Activated naive CD4-positive, alpha-beta T cell treated with anti-CD3 and anti-CD28 coated beads for 36 hours (primary cell): ENCODE data around the gene TEAD4. TPM values are rescaled to one million over a fixed set of nuclear protein-coding genes. Genes with fewer than 3 reads are reported as not detected.

Experiments used
- CTCF ChIA-PET: fragments of 350-600 bp; sonication (Branson Sonifier 250); formaldehyde crosslinking; loops from one replicate; lab custom pipeline; 2021; ENCODE audit warnings: antibody characterized with exemption; lab: Charles Lee
- DNase-seq: peaks from one replicate; pipeline ENCODE4 v3.0.0-alpha.2; 2020
- H3K27ac Mint-ChIP-seq: one replicate; pipeline ENCODE4 v1.8.0; 2021; ENCODE audit warnings: mild to moderate bottlenecking, mixed read lengths
- H3K27me3 Mint-ChIP-seq: one replicate; pipeline ENCODE4 v1.8.0; 2021; ENCODE audit warnings: low read depth, mixed read lengths
- H3K36me3 Mint-ChIP-seq: one replicate; pipeline ENCODE4 v1.8.0; 2021; ENCODE audit warnings: low read depth, mixed read lengths
- H3K4me1 Mint-ChIP-seq: one replicate; pipeline ENCODE4 v1.8.0; 2021; ENCODE audit warnings: low read depth, mixed read lengths
- H3K4me3 Mint-ChIP-seq: one replicate; pipeline ENCODE4 v1.8.0; 2021; ENCODE audit warnings: mild to moderate bottlenecking, moderate library complexity, mixed read lengths
- H3K9me3 Mint-ChIP-seq: one replicate; pipeline ENCODE4 v1.8.0; 2021; ENCODE audit warnings: mixed read lengths
- intact Hi-C: fragments of 100-400 bp; cut with micrococcal nuclease; formaldehyde crosslinking; loops from one replicate; pipeline ENCODE4 v1.15.1; 2023
- total RNA-seq, 2 experiments: library from RNA; stranded (reverse); gene quantifications; one replicate each; pipeline ENCODE4 v1.2.3, GENCODE V29; 2021

The TEAD4 gene
- total RNA-seq, 2 experiments from 2014 or later, result 3.7 to 4.5 TPM

DNA sequence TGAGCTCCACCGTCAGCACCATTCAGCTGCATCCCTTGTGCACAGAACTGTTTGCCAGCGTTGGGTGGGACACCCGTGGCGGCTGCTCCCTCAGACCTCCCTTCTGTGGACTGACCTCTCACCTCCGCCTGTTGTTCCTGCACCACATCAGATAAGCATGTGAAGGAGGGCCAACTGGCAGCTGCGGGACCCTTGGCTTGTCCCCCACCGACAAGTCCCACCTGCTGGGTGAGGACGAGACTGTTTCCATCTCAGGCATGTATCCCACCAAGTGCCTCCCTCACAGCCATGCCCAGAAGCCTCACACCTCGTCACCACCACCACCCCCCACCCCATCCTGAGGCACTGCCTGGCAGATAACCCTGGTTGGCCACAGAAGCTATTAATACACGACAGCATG, 18.6 kb upstream of the TEAD4 start:
- no peak for DNase-seq
- peaks cover 2% of the 10 kb centered on the region for H3K4me1 Mint-ChIP-seq
- intact Hi-C loops, result loop anchor here (5.0 kb wide), 1 partner anchor 102 kb away; no protein-coding TSS in a partner anchor
- CTCF ChIA-PET, result interaction anchor here (0.6 kb wide), 1 partner anchor 10 kb away, joined by 3 read pairs; no protein-coding TSS in a partner anchor
- no peaks in the 10 kb centered on the region for H3K27me3 Mint-ChIP-seq
- H3K9me3 Mint-ChIP-seq, result no peaks in the 10 kb centered on the region
- H3K4me3 Mint-ChIP-seq, result no peak overlapping the region
- H3K36me3 Mint-ChIP-seq, result no peaks in the 10 kb centered on the region
- no peak overlapping the region for H3K27ac Mint-ChIP-seq

DNA sequence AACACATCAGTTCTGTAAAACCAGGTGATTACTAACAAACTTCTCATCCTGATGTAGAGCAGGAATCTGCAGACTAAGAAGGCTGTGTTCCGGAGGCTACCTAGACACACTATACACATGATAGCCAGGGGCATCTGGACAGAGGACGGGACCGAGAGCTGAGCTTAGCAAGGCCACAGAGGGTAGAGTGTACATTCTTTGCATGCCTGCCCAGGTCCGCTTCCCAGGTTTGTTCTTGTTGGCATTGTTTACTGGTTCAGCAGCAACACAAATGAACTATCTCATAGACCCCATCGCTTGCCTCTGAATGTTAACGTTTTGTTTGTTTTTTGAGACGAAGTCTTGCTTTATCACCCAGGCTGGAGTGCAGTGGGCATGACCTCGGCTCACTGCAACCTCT, 17.7 kb upstream of the TEAD4 start:
- H3K4me3 Mint-ChIP-seq, result no peak overlapping the region
- intact Hi-C loops, result loop anchor here (5.0 kb wide), 1 partner anchor 101 kb away; no protein-coding TSS in a partner anchor
- DNase-seq, result no peak

DNA sequence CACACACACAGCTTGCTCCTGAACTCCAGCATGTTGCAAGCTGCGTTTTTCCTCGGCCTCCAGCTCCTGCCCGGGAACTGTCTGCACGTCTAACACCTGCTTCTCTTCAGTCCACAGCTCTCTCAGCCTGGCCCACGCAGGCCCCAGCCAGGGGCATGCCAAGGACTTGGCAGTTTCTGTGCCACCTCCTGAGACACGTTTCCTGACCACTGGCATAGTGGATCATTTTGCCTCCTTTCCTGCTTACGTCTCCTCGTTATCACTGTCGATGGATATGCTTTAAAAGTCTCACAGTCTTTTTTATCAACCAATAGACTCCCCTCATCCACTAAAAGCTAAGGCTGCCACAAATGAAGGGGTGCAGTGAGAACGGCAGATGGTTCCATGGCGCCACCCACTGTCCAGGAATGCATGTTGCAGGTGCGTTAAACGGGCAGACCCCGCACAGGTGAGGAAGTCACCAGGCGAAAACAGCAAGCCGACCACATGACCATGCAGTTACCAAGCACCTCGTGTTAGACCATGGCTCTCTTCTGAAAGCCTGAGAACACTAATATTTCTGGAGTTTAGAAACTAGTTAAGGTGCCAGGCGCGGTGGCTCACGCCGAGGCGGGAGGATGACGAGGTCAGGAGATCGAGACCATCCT, 14.7 kb upstream of the TEAD4 start:
- intact Hi-C loops, result loop anchor here (1.0 to 5.0 kb wide), 4 partner anchors 54 to 253 kb away; partner anchors contain the start of gene TULP3
- H3K27me3 Mint-ChIP-seq, result peaks cover 3% of the 10 kb centered on the region
- H3K27ac Mint-ChIP-seq, result no peak overlapping the region
- H3K4me1 Mint-ChIP-seq, result peaks cover 2% of the 10 kb centered on the region
- peak overlapping the region; percentile 36 for H3K4me3 Mint-ChIP-seq
- CTCF ChIA-PET, result interaction anchor here (0.6 to 3.1 kb wide), 14 partner anchors 12 to 520 kb away, joined by 3 to 32 read pairs (median 4); no protein-coding TSS in a partner anchor
- H3K36me3 Mint-ChIP-seq, result no peaks in the 10 kb centered on the region
- no peaks in the 10 kb centered on the region for H3K9me3 Mint-ChIP-seq
- peak; percentile 77 for DNase-seq

More for the DNA sequence above, 17.7 kb upstream of the TEAD4 start:
- Mint-ChIP-seq H3K4me1 (peaks cover 2% of the 10 kb centered on the region), H3K27me3 (no peaks in the 10 kb centered on the region), H3K9me3 (no peaks in the 10 kb centered on the region), H3K36me3 (no peaks in the 10 kb centered on the region), H3K27ac (no peak overlapping the region)
- CTCF ChIA-PET, result interaction anchor here (1.0 kb wide), 1 partner anchor 89 kb away, joined by 3 read pairs; no protein-coding TSS in a partner anchor

DNA sequence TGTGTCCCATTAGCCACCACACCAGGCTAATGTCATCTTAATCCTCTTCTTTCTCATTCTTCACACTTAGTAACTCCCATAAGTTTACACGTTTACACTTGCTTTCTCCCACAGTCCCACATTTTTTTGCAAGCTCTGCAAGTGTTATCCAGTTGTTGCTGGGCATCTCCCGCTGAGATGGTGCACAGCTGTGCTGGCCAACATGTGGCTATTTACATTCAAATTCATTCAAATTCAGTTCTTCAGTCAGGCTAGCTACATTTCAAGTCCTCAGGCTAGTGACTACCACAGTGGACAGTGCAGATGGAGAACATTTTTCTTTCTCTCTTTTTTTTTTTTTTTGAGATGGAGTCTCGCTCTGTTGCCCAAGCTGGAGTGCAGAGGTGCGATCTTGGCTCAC, 9.8 kb upstream of the TEAD4 start:
- intact Hi-C loops, result no loop called here

DNA sequence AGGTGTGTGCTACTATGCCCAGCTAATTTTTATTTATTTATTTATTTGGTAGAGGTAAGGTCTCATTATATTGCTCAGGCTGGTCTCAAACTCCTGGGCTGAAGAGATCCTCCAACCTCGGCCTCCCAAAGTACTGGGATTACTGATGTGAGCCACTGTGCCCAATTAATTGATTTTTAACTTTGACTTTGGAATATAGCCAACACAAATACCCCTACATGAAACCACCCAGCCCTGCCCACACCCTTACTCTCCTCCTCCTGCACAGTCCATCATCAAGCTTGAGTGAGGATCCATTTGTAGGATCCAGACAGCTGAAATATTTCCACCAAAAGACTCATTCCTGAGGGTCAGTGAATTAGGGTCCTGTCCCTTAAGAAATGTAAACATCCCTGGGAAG, 3.3 kb upstream of the TEAD4 start:
- CTCF ChIA-PET, result interaction anchor here (1.1 to 1.5 kb wide), 2 partner anchors 12 to 101 kb away, joined by 3 to 5 read pairs; no protein-coding TSS in a partner anchor
- intact Hi-C loops, result loop anchor here (5.0 kb wide), 1 partner anchor 89 kb away; no protein-coding TSS in a partner anchor
- no peaks in the 10 kb centered on the region for H3K36me3 Mint-ChIP-seq

More for the DNA sequence above, 9.8 kb upstream of the TEAD4 start:
- no peak overlapping the region for H3K27ac Mint-ChIP-seq
- no peak for DNase-seq
- no peaks in the 10 kb centered on the region for H3K36me3 Mint-ChIP-seq
- CTCF ChIA-PET, result interaction anchor here (0.8 kb wide), 1 partner anchor 33 kb away, joined by 3 read pairs; no protein-coding TSS in a partner anchor
- H3K4me1 Mint-ChIP-seq, result peaks cover 2% of the 10 kb centered on the region
- no peaks in the 10 kb centered on the region for H3K9me3 Mint-ChIP-seq
- H3K27me3 Mint-ChIP-seq, result peaks cover 3% of the 10 kb centered on the region
- H3K4me3 Mint-ChIP-seq, result no peak overlapping the region

DNA sequence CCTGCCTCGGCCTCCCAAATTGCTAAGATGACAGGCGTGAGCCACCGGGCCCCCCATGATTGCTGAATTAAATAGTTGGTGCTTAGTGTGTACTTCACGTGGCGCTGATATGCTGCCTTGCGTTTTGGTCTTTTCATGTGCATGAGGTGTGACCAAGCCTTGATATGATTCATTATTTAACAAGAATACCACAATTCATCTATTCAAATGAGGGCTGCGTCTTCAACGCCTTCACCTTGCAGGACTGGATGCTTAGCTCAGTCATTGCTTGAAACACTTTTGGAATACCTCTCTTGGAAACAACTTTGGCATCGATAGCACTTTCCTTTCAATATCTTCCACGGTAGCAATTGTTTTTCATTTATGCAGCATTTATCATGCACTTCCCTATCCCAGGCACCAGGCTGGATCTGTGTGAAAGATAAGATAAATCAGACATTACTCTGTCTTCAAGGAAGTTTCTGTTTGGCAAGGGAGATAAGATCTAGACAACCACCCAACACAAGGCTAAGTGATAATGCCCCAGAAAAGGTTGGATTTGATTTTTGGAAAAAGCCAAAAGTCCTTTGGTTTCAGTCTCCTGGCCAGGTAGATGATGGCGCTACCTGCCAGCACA, 1.3 kb upstream of the TEAD4 start:
- intact Hi-C loops, result loop anchor here (5.0 kb wide), 1 partner anchor 91 kb away; no protein-coding TSS in a partner anchor
- CTCF ChIA-PET, result interaction anchor here (0.7 kb wide), 1 partner anchor 71 kb away, joined by 3 read pairs; no protein-coding TSS in a partner anchor
- peaks cover 15% of the 10 kb centered on the region for H3K4me1 Mint-ChIP-seq
- no peak overlapping the region for H3K4me3 Mint-ChIP-seq
- peaks cover 50% of the 10 kb centered on the region for H3K27me3 Mint-ChIP-seq
- no peaks in the 10 kb centered on the region for H3K9me3 Mint-ChIP-seq
- no peaks in the 10 kb centered on the region for H3K36me3 Mint-ChIP-seq
- H3K27ac Mint-ChIP-seq, result no peak overlapping the region
- DNase-seq, result no peak

More for the DNA sequence above, 3.3 kb upstream of the TEAD4 start:
- H3K27ac Mint-ChIP-seq, result no peak overlapping the region
- H3K9me3 Mint-ChIP-seq, result no peaks in the 10 kb centered on the region
- DNase-seq, result no peak
- peaks cover 34% of the 10 kb centered on the region for H3K27me3 Mint-ChIP-seq
- peaks cover 13% of the 10 kb centered on the region for H3K4me1 Mint-ChIP-seq
- H3K4me3 Mint-ChIP-seq, result no peak overlapping the region

DNA sequence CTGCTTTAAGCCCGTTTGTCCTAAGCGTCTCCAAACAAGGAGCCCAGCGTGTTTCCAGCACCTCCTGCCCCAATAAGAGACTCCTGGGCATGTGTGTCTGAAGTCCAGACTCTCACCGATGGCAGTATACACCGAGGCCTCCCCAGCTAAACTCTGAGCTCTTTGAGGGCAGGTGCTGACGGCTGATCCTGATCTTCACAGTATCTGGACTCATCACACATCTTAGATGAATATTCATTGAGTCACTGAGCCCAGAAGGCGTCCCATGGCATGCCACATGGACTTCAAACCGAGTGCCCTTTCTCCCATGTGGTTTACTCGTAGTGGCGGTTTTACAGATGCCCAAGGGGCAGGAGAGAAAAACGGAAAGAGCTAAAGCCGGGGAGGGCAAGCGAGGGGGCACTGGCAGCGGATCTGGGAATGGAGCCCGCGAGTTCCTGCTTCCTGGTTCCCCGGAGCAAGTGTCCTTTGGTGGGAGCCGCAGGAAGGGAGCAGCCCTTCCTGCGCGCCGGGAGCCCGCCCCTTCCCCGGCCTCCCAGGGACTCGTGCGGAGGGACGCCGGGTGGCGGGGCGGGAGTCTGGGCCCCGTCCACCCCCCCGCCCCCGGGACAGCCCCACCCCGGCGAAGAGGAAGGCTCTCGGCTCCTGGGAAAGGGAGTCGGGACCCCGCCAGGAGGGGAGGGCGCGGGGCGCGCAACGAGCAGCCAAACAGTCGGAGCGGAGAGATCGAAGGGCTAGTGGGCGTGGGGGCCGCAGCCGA, 585 bp upstream of the TEAD4 start:
- H3K27ac Mint-ChIP-seq, result no peak overlapping the region
- intact Hi-C loops, result loop anchor here (5.0 kb wide), 1 partner anchor 91 kb away; no protein-coding TSS in a partner anchor
- peaks cover 56% of the 10 kb centered on the region for H3K27me3 Mint-ChIP-seq

DNA sequence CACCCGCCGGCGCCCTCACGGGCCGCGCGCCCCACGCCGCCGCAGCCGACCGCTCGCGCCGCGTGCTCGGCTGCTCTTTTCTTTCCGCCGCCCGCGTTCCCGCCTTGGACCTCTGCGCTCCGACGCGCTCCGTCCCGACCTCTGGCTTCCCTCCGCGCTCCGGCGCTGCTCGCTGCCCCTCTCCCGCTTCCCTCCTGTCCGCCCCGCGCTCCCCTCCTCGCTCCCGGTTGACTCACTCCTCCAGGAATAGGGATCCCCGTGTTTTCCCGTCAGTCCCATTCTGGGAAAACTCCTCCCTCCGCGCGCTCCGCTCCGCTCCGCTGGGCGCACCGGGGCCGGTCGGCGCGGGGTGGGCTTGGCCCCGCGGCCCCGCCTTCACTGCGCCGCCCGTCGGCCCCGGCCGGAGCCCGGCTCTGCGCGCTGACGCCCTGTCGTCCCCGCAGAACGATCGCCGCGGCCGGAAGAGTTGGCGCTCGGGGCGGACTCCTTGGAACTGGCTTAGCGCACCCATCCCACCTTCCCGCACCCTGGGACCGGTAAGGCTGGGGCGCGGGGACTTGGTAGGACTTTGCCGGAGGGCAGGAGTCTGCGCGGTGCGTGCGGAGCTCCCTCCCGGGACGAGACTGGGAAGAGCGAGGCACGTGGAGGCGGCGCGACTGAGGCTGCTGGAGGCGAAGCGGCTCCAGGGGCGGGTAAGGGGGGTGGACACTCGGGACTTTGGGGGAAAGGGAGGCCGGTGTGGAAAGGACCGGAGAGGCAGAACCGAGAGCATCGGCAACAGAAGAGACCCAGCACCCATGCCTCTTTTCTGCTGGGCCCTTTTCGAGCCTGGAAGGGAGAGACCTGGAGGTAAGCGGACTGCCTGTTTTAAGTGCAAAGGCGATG, 550 bp downstream of the TEAD4 start:
- intact Hi-C loops, result loop anchor here (5.0 kb wide), 2 partner anchors 83 to 92 kb away; no protein-coding TSS in a partner anchor
- no peaks in the 10 kb centered on the region for H3K9me3 Mint-ChIP-seq
- peaks cover 63% of the 10 kb centered on the region for H3K27me3 Mint-ChIP-seq
- DNase-seq, result peak; percentile 11
- H3K4me1 Mint-ChIP-seq, result peaks cover 15% of the 10 kb centered on the region
- no peak overlapping the region for H3K27ac Mint-ChIP-seq
- CTCF ChIA-PET, result interaction anchor here (0.6 kb wide), 1 partner anchor 110 kb away, joined by 3 read pairs; no protein-coding TSS in a partner anchor
- H3K4me3 Mint-ChIP-seq, result peak overlapping the region; percentile 67
- H3K36me3 Mint-ChIP-seq, result no peaks in the 10 kb centered on the region

More for the DNA sequence above, 585 bp upstream of the TEAD4 start:
- Mint-ChIP-seq H3K4me3 (peak overlapping the region; percentile 75), H3K36me3 (no peaks in the 10 kb centered on the region), H3K4me1 (peaks cover 15% of the 10 kb centered on the region), H3K9me3 (no peaks in the 10 kb centered on the region)
- CTCF ChIA-PET, result interaction anchor here (0.6 kb wide), 1 partner anchor 10 kb away, joined by 3 read pairs; no protein-coding TSS in a partner anchor
- DNase-seq, result peak; percentile 9

DNA sequence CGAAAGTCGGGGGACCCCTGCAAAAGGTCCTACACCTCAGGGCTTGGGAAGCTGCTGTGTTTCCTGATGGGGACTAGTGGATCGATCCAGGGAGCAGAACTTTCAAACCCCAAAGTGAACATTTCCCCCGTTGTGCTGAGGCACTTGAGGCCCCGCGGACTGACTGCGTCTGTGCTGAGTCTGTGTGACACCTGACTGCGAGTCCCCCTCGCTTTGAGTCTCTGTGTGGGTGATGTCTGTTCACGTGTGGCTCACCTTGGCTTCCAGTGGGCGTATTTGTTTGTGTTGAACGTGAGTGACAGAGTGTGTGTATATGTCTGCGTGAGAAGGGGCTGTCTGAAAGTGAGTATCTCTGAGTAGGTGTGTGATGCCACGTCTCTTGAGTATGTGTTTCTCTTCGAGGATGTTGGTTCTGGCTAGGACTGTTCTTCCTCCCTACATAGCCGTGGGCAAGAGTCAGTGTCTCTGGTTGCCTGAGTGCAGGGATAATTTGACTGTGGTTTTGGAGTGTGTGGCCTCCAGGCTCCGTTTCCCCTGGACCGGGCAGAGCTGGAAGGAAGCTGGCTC, 1.3 kb downstream of the TEAD4 start:
- intact Hi-C loops, result loop anchor here (5.0 kb wide), 1 partner anchor 82 kb away; no protein-coding TSS in a partner anchor
- CTCF ChIA-PET, result interaction anchor here (0.6 kb wide), 1 partner anchor 110 kb away, joined by 3 read pairs; no protein-coding TSS in a partner anchor

DNA sequence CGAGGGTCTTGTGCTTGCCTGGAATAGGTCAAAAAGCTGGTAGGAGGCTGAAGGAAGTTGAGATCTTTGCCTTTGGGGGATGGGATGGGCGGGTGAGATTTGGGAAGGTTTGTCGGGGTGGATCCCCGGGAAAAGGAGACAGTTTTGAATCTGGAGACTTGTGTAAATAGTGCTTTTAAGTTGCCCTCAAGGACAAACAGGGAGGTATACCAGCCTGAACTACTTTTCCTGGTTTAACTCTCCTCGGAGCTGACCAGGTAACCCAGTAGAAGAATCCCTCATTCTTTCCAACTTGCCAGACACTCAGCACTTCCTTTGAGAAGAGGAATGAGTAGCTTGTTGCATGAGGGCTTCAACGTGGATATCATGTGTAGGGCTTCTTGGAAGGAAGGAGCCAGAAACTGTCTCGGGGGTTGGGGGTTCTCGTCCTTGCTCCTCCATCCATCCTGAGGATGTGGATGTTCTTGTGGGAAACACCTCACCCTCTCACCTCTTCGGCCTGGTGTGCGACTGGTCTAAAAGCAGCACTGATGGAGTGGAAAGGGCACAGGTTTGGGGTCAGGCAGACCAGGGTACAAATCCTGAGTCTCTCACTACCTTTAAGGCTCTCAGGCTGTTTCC, 1.9 kb downstream of the TEAD4 start:
- DNase-seq, result no peak
- Mint-ChIP-seq H3K27ac (no peak overlapping the region), H3K27me3 (peaks cover 63% of the 10 kb centered on the region), H3K9me3 (no peaks in the 10 kb centered on the region), H3K36me3 (no peaks in the 10 kb centered on the region), H3K4me1 (peaks cover 15% of the 10 kb centered on the region), H3K4me3 (peak overlapping the region; percentile 52)
- CTCF ChIA-PET, result no interaction called here
- intact Hi-C loops, result loop anchor here (5.0 kb wide), 1 partner anchor 81 kb away; no protein-coding TSS in a partner anchor

More for the DNA sequence above, 1.3 kb downstream of the TEAD4 start:
- Mint-ChIP-seq H3K4me1 (peaks cover 15% of the 10 kb centered on the region), H3K27ac (no peak overlapping the region), H3K4me3 (peak overlapping the region; percentile 52), H3K27me3 (peaks cover 63% of the 10 kb centered on the region), H3K36me3 (no peaks in the 10 kb centered on the region), H3K9me3 (no peaks in the 10 kb centered on the region)
- DNase-seq, result peak; percentile 24
